ENCODE measurements around the gene RRAGC.
"Not testable (repeated sequence)": the region's sequence is repeated elsewhere in the genome, so short reads cannot be mapped to it uniquely, and the experiment has no call there.

Gene RRAGC

DNA sequence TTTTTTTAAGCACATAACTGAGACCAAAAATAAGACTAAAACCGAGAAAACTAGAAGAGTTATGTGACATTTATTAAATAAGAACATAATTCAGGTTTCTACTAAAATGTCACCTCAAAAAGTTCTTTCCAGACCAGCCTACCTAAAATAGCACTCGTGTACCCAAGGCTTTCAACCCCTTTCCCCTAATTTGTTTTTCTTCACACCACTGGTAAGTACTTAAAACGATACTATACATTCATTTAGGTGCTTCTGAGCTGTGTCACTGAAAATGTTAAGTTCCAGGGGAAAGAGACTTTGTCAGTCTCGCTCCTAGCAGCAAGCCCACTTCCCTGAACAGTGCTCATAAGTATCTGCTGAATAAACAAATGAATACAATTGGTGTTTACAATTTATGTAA is 6.8 kb downstream of the RRAGC start:
- DNase-seq (ENCODE audit: low spot score): no peak

DNA sequence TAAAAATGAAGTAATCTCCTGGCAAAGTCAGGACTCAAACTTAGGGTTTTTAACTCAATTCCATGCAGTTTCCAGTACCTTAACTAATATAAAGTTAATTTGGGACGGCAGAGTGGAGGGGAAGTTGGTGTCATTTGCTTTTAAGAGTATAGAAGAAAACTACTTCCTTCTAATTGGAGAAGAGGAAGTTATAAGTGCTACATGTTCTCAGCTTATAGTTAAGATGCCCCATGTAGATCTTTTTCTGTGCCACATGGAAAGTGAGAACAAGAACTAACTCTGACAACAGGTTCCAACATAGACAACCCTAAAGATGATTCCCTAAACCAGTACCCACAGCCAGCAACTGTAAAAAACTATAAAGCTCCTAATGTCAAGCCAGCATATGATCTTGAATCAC is 11.5 kb downstream of the RRAGC start:
- DNase-seq (ENCODE audit: low spot score): no peak

DNA sequence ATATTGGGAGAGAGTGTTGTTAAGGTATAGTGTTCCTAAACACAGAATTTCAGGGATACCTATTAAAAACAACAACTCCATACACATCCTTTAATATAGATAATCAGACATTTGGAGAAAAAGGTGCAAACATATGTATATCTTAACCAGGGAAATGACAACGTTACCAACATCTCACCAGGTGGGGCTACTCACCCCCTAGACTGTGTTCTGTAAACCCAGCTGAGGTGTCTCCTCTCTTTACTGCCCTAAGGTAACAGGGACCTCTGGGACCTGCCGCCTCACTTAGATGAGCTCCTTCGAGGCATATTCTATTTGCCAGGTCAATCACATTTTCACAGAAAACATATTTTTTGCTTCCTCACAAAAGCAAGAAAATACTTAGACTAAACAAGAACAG is 13.4 kb downstream of the RRAGC start:
- no peak for DNase-seq (ENCODE audit: low spot score)

DNA sequence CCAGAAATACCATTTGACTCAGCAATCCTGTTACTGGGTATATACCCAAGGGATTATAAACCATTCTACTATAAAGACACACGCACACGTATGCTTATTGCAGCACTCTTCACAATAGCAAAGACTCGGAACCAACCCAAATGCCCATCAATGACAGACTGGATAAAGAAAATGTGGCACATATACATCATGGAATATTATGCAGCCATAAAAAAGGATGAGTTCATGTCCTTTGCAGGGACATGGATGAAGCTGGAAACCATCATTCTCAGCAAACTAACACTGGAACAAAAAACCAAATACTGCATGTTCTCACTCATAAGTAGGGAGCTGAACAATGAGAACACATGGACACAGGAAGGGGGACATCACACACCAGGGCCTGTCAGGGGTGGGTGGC is 14.5 kb downstream of the RRAGC start:
- not testable (repeated sequence) for DNase-seq (ENCODE audit: low spot score)

DNA sequence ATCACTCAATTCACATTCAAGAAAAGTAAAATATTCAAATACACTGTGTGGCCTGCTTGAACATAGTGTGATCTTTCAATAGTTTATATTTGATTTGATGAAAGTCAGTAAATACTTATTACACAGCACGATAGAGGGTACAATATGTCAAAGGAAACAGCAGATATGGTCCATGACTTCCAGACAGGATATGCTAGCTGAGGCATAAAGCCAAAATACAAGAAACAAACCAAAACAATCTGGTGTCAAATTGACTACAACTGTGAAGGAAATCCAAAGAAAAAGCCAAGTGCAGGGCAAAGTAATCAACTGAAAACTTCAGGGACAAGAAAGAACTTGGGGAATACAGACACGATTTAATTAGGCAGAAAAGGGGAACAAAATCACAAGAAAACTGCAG is 19.3 kb downstream of the RRAGC start:
- DNase-seq (ENCODE audit: low spot score): no peak

DNA sequence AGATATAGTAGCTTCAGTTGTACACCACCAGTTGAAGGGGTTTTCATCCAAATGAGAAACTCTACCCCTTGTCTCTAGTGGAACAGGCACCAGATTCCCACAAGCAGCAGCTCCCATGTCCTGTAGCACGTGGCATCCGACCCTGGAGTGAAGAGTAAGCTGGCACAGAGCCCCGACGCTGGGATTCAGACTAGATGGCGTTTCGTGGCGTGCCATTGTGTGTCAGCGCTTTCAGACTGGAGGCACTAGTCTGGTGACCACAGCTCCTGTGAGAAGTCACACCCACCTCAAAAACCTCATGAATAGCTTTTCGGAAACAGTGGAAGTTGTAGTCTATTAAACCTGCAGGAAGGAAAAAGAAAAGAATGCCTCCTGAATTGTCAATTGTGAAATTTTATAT is 20.2 kb downstream of the RRAGC start:
- DNase-seq (ENCODE audit: low spot score): no peak

DNA sequence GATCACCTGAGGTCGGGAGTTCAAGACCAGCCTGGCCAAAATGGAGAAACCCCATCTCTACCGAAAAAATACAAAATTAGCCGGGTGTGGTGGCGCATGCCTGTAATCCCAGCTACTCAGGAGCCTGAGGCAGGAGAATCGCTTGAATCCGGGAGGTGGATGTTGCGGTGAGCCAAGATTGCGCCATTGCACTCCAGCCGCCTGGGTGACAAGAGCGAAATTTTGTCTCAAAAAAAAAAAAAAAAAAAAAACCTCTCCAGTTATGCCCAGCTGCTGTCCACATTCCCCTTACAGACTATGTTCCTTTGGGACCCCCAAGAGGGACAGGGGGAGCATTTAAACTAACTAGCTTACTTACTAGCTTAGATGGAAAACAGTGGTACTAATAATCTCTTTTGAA is 23.3 kb downstream of the RRAGC start:
- not testable (repeated sequence) for DNase-seq (ENCODE audit: low spot score)

DNA sequence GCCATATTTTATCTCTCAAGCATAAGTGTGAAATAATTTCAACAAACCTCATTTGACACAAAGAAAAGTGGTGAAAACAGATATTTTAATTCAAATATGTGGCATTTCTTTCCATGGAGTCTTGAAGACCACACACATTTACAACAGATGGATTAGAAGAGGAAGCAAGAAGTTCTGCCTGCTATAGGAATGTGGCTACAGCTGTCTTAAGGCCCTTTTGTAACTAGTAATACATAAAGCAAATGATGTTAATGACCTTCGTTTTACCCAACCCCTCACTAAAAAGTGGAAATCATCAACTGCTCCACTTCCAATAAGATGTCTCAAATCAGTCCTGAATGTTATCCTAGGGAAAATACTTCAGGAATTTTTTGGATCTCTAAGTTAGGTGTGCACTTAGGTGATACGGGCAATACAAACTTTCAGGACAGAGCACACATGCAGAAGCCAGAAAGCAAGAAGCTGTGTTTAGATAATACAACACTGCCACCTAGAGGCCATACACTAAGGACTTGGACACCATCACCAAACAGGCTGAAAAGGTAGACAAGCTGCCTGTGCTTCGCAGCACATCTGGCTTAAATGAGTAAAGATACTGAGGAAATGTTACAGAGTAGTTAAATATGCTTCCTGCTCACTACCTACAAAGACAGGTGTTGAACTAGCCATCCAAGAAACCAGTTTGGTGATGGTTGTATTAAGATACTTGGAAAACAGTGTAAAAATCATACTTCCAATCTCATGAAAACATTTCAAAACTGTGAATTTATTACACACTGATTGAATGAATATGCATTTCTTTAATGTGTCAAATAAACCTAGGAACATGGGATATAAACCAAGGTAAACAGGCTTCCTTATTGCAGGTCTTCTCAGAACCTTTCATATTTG is 24.4 kb downstream of the RRAGC start:
- no peak for DNase-seq (ENCODE audit: low spot score)

DNA sequence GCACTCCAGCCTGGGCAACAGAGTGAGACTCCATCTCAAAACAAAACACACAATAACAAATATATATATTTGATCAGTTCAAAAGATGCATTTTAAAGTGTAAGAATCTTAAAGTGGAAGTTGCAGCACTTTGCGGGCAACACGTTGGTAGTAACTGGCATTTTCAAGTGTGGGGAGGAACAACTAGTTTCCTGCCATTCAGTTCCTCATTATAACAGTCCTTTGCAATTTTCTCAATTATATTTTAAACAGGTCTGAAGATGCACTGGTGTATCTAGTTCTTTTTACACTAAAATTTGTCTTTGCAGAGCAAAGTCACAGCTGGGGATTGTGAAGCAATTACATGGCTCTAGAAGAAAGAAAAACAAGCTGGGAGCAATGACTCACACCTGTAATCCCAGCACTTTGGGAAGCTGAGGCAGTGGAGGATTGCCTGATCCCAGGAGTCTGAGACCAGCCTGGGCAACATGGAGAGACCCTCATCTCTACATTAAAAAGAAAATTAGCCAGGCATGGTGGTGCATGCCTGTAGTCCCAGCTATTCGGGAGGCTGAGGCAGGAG is 25.3 kb downstream of the RRAGC start:
- no peak for DNase-seq (ENCODE audit: low spot score)

DNA sequence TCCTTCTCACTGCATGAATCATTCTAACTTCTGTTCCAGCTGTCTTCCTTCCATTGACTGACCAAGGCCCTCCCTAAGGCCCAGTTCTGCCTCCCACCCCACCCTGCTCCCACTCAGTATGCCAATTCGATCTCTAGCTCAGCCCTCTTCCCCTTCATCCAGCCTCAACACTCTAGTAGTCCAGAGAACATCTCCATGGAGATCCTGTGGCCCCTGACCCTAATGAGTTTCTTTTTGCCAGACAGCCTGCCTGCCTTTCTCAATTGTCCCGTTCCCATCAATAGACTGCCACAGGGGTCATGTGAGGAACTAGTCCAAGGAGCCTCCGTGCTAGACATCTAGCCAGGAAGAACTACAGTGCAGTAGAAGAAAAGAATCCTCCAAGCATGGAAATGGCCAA is 26.4 kb downstream of the RRAGC start:
- DNase-seq (ENCODE audit: low spot score): no peak

DNA sequence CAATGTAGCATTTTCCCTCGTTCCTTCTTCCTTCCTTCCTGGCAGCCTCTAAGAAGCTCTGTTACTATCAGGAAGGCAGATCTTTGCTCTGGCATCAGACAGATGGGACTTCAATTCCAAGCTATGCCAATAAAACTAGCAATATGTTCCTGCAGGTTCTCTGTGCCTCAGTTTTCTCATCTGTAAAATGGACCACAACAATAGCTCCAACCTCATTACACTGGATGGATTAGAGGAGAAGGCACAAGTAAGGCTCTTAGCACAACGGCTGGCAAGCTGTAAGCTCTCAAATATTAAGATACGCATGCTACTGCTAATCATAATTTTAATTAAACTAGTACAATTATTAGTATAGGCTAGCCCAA is 27.2 kb downstream of the RRAGC start:
- no peak for DNase-seq (ENCODE audit: low spot score)

DNA sequence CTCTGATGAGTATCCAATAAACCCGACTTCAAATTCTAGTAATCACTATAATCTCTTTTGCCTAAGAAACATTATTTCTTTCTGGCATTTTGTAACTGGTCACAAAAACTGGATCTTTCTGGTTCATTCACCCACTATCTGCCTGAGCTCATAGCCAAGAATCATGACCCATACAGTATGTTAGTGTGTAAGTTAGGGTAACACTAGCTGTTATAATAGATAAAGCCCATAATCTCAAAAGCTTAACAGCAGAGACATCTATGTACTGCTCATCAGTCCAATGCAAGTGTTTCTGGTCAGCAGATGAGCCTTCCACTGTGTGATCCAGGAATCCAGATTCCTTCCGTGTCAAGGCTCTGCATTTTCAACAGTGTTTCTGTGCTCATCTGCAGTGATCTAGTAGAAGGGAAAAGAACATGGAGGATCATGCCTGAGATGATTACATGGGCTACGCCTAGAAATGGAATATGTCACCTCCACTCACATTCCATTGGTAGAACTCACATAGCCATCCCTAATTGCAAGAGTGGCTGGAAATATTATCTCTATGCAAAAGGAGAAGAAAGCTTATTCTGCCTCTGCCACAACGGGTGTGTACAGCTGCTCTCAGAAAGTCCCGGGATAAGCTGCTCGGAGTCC is 27.7 kb downstream of the RRAGC start:
- DNase-seq (ENCODE audit: low spot score): no peak

DNA sequence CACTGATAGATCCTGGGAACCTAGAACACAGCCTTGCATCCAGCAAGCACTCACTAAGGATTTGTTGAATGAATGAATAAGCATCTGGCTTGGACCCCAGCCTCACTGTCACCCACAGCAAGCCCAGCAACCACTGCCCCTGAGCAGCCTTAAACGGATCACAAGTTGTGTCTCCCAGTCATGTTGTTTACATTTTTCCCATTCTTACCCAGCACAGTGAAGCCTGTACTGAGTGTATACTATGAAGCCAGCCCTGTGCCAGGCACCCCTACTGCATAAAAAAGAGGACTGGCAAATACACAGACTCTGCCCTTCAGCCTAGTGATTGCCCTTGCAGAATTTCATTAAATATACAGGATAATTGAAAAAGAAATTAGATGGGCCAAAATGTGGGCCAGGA is 30.2 kb downstream of the RRAGC start:
- no peak for DNase-seq (ENCODE audit: low spot score)

DNA sequence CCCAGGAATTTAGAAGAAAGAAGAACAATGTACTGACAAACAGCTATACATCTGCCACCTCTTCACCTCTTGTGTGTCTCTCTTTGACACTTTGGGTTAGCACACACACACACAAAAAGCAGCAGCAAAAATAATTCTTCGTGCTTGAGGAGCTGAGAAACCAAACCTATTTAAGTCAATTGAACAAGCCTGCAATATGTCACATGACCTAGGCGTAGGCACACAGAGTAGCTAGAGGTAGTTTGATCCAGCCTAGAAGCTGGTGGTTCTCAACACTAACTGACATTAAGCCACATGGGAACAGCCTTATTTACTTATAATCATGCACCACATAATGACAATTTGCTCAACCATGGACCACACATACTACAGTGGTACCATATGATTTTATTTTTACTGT is 32.3 kb downstream of the RRAGC start:
- DNase-seq (ENCODE audit: low spot score): no peak

DNA sequence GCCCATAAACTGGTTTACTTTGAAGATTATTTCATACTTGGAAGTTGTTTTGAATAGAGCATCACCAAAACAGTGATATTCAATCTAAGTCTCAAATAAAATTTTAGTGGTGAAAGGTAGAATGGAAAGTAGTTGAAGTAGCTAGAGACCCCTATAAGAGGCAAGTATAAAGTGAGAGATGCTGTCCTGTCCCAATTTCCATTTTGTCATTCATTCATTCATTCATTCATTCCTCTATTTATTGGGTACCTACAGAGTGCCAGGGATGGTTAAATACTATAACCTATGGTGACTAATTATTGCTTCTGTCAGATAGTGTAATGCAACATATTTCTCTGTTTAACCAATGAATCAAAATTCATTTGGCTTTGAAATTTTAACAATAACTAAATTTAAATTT is 32.7 kb downstream of the RRAGC start:
- no peak for DNase-seq (ENCODE audit: low spot score)

DNA sequence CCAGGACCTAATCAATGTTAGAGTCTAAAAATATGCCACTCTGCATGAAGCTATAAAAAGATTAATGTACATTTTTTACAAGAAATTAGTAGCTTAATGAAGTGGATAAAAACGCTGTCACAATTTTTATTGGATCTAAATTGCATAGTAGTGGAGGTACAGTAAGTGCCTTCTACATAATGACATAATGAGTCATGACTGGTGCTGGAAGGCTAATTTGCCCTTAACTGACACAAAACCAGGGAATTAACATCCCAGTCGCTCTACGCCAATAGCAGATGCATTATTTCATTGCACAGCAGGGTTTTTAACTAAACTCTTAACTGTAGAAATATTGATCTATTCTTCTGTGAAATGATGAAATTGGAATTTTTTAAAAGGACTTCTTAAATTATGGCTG is 33.3 kb downstream of the RRAGC start:
- no peak for DNase-seq (ENCODE audit: low spot score)

DNA sequence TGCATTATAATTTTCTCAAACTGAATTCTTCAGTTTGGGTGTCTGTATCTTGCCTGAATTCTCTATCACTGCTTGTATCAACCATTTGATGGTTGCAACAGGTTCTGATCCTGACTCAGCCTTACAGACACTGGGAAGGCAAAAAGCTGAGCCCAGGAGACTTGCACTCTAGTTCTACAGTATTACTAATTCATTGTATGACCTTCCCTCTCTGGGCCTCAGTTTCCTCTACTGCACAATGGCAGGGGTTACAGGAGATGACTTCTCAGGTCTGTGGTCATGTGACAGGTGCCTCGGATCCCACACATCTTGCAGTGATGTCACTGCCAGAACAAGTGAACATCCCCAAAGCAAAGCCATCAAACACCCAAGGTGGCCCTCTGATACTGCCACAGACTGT is 38.7 kb downstream of the RRAGC start:
- no peak for DNase-seq (ENCODE audit: low spot score)

DNA sequence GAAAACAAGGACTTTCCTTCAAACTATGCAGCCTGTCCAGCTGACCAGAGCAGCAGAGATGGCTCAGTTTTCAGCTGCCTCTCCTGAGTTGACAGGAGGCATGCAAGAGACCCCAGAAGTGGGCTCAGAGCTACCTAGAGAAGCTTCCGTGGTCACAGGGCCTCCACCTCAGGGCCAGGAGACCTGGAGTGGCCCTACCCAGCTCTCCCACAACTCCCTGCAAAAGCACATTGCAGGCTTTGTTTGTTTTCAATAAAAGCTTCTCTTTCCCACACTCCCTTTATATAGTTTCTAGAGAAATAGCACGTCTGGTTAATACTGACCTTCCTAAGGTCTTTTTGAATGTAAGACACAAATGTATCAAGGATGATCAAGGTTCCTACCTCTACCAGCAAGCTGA is 40.1 kb downstream of the RRAGC start:
- DNase-seq (ENCODE audit: low spot score): no peak

DNA sequence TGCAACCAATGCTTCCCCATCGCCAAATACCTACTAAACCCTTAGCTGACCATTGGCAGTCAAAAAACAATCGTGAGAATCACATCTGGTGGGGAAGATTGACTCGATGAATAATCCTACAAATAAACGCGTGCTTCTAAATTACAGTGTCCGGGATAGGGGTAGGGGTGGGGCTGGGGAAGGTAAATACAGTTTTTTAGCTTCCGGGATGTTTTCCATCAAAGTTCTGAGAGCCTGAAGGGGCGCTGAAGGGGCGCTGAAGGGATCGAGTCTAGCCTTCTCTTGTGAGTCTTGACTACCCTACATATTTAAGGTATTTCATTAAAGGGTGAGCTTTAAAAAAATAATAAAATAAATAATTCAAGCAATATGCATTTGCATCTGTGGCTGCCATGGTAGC is 40.5 kb downstream of the RRAGC start:
- DNase-seq (ENCODE audit: low spot score): no peak

DNA sequence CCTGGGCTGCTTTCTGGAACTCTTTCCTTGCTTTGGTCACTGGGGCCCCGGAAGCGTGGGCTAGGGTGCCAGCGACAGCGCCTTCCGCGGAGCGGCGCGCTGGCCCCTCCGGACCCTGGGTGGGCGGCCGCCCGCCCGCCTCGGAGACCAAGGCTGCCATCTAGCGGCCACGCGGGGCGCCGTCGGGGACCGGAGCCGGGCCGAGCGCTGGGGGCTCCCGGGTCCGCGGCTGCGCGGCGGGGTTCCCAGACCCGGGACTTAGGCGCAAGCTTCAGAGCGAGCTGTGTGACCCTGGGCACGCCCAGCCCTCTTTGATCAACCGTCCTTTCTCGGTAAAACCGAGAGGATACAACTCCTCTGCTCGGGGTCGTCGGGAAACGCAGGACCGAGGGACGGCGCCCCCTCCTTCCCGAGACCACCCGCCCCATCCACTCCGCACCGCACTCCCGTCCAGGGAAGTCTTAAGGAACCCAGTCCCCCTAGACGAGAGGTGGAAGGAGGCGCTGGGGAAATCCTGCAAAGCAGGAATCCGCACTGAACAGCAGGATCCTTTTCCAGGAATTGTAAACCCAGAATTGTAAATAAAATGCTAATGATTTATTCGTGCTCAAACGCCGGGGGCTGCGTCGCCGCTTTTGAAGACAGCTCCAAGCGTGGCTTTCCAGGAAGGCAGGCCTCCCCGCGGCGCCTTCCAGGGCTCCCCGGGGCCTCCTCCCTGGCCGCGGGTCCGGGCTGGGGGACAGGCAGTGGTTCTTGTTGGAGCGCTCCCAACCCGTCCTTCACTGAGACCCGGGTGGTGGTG is 41.2 kb downstream of the RRAGC start:
- peak; percentile 53 for DNase-seq (ENCODE audit: low spot score)

DNA sequence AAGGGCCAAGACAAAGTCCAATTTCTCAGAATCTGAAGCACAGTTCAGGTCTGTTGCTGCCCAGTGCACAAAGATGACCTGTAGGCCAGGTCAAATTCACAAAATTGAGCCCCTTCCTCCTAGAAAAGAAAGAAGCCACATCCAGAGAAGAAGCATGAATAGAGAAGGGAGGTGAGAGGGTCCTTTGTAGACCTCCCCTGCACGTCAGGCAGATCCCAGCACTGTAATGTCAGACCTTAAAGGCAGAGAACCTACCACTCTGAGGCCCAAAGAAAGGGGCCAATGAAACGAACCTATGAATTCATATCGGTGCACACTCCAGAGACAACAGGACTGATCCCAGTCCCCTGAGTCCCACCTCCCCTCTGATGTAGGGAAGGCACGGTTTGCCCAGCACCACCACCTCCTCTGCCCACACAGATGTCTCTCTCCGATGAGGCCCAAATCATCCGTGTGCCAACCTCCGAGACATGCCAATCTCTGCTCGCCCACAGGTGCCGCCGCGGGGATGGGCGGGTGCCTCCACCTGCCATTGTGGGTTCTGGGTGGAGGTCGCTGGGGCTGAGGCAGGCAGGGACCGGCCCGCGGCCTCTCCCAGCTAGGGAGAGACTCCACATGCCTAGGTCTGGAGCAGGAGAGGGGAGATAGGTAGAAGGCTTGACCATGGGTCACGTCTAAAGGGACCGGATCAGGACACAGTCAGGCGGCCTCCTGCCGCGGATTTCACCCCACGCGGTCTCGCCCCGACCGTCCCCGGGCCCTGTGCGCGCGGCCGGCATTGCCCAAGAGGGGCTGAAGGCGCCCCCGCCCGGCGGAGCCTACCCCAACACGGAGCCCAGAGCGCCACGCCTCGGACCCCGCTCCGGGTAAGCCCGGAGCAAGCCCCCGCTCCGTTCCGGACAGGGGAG is 42.1 kb downstream of the RRAGC start:
- DNase-seq (ENCODE audit: low spot score): no peak

All from HuH-7.5 (cell line).